Activated CD8-positive, alpha-beta memory T cell treated with anti-CD3 and anti-CD28 coated beads, Interleukin-2, amount 50 U/mL, for 1 hour (primary cell): Measurements from ENCODE around the gene ARPC5L.

ENCODE experiments used
- DNase-seq: peaks from one replicate; pipeline ENCODE4 v3.0.0-alpha.2; 2020; ENCODE audit errors: extremely low read depth

ARPC5L gene

DNA sequence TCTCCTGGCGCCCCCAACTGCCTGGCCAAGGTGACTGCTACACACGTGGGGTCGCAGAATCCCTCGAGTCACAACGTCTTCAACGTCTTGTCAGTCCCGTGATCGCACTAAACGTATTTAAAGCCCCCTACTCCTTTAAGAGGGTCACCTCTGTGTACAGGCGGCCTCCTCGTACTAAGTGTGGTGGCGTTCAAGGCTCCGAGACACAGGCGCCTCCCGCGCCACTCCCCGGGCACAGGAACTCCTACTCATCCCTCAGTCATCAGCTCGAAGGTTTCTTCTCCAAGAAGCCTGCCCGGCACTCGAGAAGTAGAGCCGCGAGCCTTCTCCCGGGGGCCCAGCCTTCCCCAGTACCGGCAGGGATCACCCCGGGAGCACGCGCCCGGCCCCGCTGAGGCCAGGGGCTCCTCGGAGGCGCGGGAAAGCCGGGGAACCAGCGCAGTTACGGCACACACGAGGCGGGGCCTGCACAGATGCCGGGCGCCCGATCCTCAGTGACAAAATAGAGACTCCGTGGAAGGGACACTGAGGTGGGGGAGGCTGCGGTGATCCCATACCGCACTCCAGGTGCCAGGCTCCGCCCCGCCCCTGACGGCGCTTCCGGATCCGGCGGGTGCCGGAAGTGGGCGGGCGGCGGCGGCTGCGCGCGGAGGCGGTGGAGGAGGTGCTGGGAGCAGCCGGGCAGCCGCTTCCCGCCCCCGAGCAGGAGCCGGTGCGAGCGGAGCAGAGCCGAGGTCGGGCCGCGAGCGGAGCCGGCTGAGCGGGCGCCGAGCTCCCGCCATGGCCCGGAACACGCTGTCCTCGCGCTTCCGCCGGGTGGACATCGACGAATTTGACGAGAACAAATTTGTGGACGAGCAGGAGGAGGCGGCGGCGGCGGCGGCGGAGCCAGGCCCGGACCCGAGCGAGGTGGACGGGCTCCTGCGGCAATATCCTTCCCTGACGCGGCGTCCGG lies 6.9 kb downstream of the ARPC5L start:
- DNase-seq = no peak

DNA sequence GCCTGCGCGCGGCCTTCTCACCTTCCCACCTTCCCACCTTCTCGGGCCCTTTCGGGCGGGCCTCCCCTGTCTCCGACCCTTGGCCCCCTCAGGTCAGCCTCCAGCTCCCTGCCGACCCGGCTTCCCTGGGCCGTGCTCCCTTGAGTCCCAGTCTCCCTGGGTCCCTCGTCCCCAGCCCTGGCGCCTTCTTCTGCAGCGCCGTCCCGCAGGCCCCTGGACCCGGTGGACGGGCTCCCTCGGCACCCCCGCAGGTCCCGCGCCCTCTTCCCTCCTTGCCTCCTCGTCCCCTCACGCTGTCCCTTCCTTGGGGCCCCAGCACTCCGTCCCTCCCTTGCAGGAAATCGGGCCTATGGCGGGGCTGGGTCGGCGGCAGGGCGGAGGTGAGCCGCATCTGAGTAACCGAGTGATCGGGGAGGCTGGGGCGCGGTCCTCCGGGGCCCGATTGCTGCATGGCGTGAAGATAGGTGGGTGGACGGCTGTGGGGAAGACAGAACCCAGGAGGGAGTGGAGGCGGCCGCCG lies 7.6 kb downstream of the ARPC5L start:
- DNase-seq = no peak

DNA sequence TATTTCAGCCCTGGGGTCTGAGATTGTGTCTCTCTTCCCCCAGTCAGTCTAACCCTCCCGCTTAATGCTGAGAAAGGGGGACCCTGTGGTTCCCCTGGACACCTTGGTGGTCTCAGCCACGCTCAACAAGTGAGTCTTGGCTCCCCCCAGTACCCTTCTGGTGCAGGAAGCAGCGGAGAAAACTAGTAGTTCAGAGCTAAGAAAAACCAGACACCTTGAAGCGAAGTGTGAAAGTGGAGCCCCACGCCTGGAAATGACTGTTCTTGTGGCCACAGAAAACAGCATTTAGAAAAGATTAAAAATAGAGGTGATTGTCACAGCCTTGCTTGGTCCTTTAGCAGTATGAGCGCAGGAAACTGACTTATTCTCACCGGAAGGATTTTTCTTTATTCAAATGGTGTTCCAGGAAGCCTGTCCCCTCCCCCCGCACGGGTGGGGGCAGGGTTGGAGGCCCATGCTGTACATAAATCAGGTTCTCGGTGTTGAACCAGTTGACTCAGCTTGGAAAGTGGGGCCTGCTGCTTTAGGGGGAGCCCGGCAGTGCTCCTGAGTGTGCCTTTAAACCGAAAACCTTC lies 8.1 kb downstream of the ARPC5L start:
- no peak for DNase-seq

DNA sequence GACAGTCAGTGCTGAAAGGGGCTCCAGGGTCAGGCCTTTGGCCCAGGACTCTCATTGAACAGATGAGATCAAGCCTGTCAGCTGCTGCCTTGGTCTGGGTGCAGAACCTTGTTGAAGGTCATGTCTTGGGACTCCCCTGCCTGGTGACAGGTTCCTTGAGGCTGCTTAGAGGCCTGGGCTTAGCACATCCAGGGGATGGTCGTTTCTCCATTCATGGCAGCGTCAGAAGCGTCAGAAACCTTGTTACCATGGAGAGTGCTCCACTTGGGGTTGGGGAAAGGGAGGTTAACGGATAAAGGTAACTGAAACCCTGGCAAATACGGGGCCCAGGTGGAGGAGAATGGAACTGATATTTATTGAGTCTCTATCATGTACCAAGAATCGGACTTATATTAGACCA lies 8.8 kb downstream of the ARPC5L start:
- no peak for DNase-seq

DNA sequence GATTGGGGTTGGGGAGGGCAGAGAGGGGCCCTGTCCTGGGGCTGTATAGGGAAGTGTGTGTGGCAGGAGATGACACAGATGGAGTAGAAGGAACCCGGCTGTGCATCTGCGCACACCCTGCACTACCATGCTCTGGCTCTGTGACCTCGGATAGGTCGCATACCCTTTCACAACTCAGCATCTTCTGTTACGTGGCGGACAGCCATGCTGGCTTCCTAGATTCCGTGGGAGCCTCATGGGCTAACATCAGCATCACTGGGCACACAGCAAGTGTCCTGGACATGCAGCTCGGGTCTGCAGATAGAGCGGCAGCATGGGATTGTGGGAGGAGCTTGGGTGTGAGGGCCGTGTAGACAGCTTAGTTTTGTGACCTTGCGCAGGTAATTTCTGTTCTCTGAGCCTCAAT lies 9.2 kb downstream of the ARPC5L start:
- DNase-seq = no peak

DNA sequence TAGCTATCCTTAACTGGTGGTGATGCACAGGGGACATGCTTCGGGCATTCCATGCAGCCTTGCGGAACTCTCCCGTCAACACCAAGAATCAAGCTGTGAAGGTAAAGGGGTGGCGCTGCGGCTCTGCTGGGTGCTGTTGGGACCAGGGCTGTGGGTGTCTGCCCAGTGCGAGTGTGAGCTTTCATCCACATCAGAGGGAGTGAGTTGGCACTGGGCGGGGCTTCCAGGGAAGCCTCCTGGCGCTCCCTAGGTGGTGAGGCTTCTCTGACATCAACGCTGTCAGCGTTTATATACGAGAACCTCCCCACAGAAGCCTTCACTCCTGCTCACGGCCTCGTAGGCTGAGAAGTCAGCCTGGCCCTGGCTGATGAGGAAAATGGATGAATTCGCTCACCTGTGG lies 11.7 kb downstream of the ARPC5L start:
- no peak for DNase-seq

DNA sequence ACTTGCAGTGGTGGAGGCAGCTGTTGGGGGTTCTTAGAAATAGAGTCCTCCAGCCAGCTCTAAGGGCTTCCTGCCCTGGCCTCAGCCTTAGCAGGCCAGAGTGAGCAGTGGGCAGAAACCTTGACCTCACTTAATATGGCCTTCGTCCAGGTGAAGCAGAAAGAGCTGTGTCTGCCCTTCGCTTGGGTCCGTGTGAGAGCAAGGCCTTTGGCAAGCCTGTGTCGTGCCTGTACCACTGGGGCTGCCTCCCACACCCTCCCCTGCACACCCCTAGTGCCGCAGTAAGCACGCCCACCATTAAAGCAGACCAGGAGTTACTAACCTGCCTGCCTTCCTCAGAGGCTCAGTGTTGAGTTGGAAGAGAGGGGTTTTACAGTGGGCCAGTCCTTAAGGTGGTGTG lies 13.6 kb downstream of the ARPC5L start:
- DNase-seq = no peak

DNA sequence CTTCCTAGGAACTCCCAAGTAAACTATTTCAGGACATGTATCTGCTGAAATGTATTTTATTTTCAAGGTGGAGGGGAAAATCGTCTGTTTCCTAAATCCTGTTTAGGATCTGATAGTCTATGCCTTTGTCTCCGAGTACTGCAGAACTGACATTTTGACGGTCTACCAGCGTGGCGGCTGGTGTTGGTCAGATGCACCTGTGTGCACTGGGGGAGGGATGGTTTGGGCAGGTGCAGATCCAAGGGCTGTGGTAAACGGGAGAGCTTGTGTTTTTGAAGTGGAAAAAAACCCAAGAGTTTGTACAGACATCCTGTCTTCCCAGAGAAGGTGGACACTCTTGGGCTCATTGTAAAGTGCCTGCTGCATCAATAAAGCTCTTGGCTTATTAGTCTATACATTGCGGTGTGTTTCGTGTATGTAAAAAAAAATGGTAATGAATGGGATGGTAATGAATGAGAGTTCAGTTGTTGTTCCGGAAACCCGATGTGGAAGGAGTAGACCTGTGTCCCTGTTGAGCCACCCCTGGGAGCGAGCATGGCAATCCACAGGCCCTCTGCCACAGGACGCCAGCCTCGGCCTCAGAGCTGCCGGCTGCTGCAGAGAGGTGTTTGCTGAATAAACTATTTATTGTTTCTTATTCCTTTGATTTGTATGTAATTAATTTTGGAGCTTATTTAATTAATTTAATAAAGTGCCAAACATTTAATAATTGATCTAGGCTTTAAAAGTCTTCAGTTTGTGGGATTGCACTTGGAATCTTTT lies 15.3 kb downstream of the ARPC5L start:
- no peak for DNase-seq

DNA sequence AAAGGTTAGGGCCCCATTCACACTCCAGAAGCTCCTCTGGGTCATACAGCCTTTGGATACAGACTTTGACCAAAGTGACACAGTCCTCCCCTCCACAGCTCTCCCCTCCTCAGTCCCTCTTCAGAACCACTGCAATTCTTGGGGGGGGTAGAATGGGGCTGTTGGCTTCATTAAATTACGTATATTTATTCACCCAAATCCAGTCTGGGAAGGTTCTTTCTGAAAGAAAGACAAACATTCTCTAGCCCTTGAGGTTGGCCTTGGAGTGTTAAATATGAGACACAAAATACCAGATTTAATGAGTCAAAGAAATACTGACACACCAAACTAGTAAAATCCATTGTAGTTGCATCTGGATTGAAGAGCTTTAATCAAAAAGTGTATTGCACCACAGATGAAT lies 16.1 kb downstream of the ARPC5L start:
- no peak for DNase-seq

DNA sequence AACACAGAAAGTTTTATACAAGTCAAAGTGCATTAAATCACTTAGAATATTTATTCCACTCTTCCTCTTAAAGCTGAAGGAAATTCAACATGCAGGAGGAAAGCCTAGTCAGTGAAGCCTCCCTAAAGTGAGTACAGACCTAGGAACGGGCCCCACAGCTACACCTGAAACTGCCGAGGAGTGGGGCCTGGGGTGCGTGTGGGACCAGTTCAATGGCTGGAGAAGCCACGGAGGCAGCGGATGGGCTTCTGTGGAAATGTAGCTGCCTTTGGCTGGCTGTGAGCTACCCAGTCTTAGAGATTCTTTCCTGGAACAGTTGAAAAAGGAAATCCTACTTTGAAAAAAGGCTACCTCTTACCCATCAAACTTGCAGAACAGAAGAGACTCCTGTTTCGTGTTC lies 16.6 kb downstream of the ARPC5L start:
- DNase-seq = no peak

DNA sequence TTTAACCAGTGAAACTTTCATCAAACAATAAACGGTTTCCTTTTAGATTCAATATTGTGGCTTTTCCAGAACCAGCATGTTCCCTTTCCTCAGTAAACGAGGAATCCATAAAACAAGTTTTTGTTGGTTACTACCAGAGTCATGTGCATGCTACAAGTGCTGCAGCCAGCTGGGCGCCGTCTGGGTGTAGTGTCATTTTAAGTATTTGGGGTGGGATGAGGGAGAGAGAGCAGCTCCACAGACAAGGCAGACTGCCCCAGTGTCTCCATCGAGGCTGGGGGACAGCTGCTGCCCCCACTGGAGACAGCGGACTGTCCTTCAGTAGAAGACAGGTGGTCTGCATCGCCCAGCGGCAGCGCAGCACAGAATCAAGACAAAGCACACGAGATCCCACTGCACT lies 17.3 kb downstream of the ARPC5L start:
- DNase-seq = no peak

DNA sequence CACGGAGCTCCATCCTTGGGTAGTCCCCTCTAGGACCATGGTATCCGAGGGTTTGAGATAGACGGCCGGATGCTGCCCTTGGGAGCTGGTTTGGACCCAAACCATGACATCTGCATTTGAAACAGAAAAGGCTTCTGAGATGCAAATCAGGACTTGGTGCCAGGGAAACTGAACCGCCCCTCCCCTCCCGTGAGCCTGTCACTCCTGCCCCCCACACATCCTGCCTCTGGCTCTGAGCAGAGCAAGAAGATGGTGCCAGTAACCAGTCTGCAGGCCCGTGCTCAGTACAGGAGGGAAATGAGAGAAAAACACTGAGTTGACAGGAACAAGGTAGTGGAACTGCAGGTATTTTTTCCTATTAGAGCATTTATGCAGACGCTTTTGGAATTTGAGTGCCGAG lies 18.6 kb downstream of the ARPC5L start:
- no peak for DNase-seq

DNA sequence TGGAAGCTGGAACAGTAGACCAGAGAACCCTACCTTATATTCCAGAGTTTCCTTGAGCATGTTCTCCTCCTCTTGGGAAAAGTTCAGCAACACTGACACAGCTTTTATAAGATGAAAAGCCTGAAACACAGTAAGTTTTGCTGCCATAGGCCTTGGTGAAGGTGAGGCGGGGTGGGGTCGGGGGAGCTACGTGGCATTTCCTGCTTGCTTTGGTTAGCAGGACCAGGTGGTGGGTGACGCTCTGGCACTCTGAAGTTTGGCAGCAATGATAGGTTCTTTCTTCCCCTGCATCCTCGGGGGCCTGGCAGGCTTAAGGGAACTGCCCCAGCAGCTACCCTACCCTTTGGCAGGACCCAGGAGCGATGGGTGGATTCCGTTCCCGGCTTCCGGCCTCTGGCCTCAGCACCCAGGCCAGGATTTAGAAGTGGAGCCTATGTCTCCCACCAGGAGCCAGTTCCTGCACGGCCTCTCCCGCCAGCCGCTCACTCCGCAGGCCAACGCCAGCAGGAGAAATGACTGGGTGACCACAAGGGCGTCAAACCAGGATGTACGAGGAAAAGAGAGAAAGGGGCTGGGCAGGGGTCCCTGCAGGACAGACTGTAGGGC lies 19.3 kb downstream of the ARPC5L start:
- DNase-seq = no peak

DNA sequence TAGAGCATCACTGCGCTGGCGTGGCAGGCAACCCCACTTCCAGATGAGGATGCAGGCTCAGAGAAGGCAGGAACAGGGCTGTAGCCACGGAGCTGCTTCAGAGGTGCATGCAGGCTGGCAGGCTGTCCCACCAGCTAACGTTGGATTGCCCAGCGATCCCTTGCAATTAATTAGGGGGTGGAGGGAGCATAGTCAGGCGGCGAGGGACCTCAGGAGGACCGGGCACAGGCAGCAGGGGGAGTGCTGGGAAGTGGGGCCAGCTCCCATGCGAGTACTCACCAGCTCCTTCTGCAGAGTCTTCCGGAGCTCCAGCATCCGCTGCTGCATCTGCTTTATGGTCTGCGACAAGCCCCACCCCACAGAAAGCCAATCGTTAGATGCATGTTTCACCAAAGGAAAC lies 20.3 kb downstream of the ARPC5L start:
- DNase-seq = no peak

DNA sequence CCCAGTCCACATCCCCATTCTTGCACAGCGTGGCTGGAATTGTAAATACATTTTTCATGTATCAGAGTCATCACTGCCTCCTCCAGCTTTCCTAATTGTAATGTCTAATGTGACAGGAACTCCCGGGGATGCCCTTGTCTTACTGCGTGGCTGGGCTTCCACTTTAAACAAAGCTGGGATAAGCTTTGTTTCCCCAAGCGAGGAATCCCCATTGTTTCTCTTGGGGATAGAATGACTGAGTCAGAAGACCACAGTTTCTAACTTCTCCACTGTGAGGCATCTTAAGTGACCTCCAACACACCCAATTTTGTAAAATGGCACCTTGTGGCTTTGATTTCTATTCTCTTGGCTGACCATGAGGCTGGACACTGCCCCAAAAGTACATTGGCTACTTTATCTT lies 22.4 kb downstream of the ARPC5L start:
- DNase-seq = no peak

DNA sequence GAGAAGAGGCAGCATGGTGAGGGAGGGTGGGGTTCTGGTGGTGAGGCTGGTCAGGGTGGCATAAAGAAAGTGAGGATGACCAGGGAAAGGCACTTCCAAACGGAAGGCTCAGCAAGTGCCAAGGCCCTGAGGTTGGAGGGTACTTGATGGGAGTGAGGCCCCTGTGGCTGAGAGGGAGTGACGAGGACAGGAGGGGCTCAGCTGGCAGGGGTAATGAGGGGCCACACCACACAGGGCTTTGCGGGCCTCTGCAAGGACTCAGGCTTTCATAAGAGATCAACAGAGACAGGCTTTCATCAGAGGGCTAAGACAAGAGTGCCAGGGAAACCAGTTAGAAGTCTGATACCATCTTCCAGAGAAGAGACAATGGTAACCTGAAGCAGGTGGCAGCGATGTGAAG lies 23.6 kb downstream of the ARPC5L start:
- no peak for DNase-seq

DNA sequence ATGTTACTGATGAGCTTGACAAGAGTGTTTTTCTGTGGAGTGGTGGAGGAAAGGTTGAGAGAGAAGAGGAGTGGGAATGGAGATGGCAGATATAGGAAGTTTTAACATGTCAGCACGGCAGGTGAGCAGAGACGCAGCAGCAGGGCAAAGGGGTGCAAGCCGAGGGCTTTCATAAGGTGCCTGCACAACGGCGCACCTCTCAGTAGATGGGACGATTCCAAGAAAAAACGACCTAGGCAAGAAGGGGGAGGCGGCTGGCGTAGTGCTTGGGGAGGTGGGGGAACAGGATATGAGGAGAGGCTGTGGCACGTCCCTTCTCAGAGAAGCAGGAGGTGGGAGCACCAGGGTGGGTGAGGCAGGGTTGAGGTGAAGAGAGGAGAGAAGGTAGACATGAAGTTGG lies 24.5 kb downstream of the ARPC5L start:
- DNase-seq = no peak

DNA sequence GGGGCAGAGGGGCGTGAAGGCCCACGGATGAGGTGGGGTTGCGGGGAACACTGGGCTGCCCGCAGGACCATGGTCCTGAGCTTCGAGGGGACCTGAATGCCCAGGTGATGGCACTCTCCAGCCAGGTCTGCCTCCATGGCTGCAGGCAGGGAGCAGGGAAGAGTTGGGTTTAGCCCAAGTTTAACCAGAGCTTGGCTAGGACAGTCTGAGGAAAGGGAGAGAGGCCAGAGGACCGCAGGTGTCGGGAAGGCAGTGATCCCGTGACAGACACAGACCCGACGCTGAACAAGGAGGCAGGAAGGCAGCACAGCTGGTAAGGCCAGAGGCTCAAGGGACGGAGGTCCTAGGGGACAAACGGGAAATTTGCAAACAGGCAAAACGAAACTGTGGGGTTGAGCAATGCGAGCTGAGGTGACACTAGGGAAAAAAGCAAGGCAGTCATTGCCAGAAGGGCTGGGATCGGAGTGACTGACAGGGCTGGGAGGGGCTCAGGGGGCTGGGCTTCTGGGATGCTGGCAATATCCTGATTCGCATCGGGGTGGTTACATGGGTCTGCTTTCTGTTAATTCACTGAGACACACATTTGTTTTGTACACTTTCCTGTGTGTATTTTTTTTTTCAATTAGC lies 25.0 kb downstream of the ARPC5L start:
- no peak for DNase-seq

DNA sequence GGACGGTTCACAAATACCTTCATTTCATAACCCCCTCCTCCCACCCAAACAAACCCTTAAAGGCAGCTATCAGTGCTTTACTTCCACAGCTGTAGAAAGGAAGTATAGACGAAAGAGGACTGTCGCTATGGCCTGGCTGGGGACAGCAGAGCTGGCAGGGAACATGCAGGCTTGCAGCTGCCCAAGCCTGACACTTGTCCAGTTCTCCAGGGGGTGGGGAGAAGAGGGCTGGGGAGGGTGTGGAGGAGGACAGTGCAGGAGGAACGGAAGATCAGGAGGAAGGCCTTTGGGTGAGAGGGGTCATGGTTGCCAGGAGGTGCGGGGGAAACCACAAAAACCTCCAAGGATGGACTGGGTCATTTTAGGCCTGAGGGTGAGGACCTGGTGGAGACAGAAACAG lies 25.9 kb downstream of the ARPC5L start:
- DNase-seq = no peak

DNA sequence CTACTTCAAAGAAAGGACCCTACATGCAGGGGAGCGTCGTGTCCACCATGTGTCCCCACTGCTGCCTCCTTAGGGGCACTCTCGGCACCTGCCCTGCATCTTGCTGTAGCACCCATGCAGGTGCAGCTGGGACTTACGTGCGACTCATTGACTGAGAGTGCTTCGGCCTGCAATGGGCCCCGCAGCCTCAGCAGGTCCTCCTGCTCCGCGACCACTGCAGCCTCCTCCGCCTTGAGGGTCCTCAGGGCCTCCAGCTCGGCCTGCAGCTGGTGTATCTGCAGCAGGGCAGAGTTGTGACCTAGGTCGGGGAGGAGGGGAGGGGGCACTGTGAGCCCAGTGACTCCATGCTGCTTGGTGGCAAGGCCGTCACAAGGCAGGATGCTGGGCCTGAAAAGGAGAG lies 27.1 kb downstream of the ARPC5L start:
- no peak for DNase-seq

DNA sequence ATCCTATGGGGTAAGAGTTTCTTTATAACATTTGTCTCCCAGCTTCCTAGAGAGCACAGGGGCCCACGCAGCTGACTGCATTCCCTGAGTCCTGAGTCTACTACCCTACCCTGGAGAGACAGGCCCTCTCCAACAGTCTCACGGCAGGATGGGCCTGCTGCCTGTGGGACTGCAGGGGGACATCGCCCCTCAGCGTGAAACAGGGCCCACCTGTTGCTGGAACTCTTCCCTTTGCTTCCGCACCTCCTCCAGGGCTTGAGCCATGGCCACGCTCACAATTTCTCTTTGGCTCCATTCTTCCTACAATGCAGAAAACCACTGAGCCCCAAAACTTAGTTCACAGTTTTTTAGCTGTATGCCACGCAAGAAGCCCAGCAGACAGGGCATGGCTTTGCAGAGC lies 28.2 kb downstream of the ARPC5L start:
- no peak for DNase-seq
